GM23338 (cell line): ENCODE data around the gene UGT1A10.

ENCODE experiments used
- CREB1 ChIP-seq: fragments of 250-450 bp; sonication (Bioruptor Pico); IDR thresholded peaks from 2 replicates; pipeline ENCODE4 v1.5.0; 2020; ENCODE audit warnings: low read depth, mild to moderate bottlenecking, moderate library complexity
- CTCF ChIP-seq, 2 experiments: fragments of 200-600 bp in 1 of 2; sonication (generic) in 1 of 2; conservative IDR thresholded peaks; 2 replicates each; pipeline versions ENCODE4 v1.5.1 to v1.6.1; 2016 to 2017; ENCODE audit warnings: antibody characterized with exemption in 2 of 2, low read depth in 2 of 2, mild to moderate bottlenecking in 2 of 2, moderate library complexity in 1 of 2
- EZH2 ChIP-seq: fragments of 200-600 bp; sonication (generic); IDR thresholded peaks from one replicate; pipeline ENCODE4 v1.8.0; 2017; ENCODE audit warnings: antibody characterized with exemption, mild to moderate bottlenecking, low read depth; ENCODE audit not compliant: unreplicated experiment
- NANOG ChIP-seq: IDR thresholded peaks from 2 replicates; pipeline ENCODE4 v1.6.1; 2016; ENCODE audit warnings: antibody characterized with exemption, borderline replicate concordance
- POLR2AphosphoS5 ChIP-seq: IDR thresholded peaks from 2 replicates; pipeline ENCODE4 v1.6.1; 2016; ENCODE audit warnings: antibody characterized with exemption, low read depth
- REST ChIP-seq: IDR thresholded peaks from one replicate; pipeline ENCODE4 v1.6.1; 2018; ENCODE audit warnings: antibody characterized with exemption; ENCODE audit not compliant: unreplicated experiment
- ZNF462 ChIP-seq: fragments of 250-450 bp; sonication (Bioruptor Pico); IDR thresholded peaks from 2 replicates; pipeline ENCODE4 v1.5.0; 2020; ENCODE audit warnings: mild to moderate bottlenecking, moderate library complexity

- TF ChIP-seq CTCF (conservative IDR thresholded peaks at IDR 0.05; ENCODE audit: low read depth in 2 of 2) (no peak), NANOG (no peak), POLR2AphosphoS5 (no peak), EZH2 (no peak), CREB1 (CRISPR knock-in tag) (no peak), REST (no peak), ZNF462 (CRISPR knock-in tag) (no peak)
These were observed 175.5 kb downstream of the UGT1A10 start for GRCh38 chr2:233811732-233812131.
